IMR-90 (cell line): Measurements from ENCODE around the gene CLIC4. TPM values are rescaled to one million over a fixed set of nuclear protein-coding genes. Genes with fewer than 3 reads are reported as not detected.

Experiments used
- ATAC-seq: fragments of 200-7000 bp; cut with Tn5 transposase; 2 replicates; pipeline ENCODE4 v1.9.1; 2020; ENCODE audit warnings: low read depth, mild to moderate bottlenecking, moderate library complexity
- BruUV-seq: library from RNA; stranded (reverse); fragments of 400-500 nt; replicated peaks from 2 replicates; lab custom pipeline; 2021; lab: Mats Ljungman, UMichigan
- CTCF ChIA-PET: fragments of 300-600 bp; formaldehyde crosslinking; extraction: SDS; loops from one replicate; lab custom pipeline; 2021; ENCODE audit warnings: antibody characterized with exemption; lab: Yijun Ruan, JAX
- POLR2A ChIA-PET: fragments of 300-600 bp; sonication (Branson Sonifier 250); formaldehyde crosslinking; loops from one replicate; lab custom pipeline; 2022; ENCODE audit warnings: antibody characterized with exemption; ENCODE audit not compliant: unreplicated experiment; lab: Charles Lee
- DNase-seq: peaks from one replicate; pipeline ENCODE4 v3.0.0; 2013
- H2AFZ ChIP-seq: replicated peaks from 2 replicates; pipeline ENCODE3; 2013; ENCODE audit warnings: low read length, mild to moderate bottlenecking; ENCODE audit not compliant: poor library complexity
- H2AK5ac ChIP-seq: 2 replicates; pipeline ENCODE4 v1.6.1; 2013; ENCODE audit warnings: low read depth, low read length, inconsistent platforms
- H2AK9ac ChIP-seq: replicated peaks from 2 replicates; pipeline ENCODE3; 2013; ENCODE audit warnings: mild to moderate bottlenecking, low read depth, low read length, moderate library complexity; ENCODE audit not compliant: poor library complexity
- H2BK120ac ChIP-seq: 2 replicates; pipeline ENCODE4 v1.6.1; 2013; ENCODE audit warnings: low read depth, low read length, inconsistent platforms
- H2BK15ac ChIP-seq: 3 replicates; pipeline ENCODE4 v1.6.1; 2013; ENCODE audit warnings: low read depth, low read length, inconsistent platforms
- H2BK20ac ChIP-seq: 2 replicates; pipeline ENCODE4 v1.6.1; 2013; ENCODE audit warnings: low read depth, mild to moderate bottlenecking, inconsistent platforms, low read length, moderate library complexity
- H2BK5ac ChIP-seq: 2 replicates; pipeline ENCODE4 v1.6.1; 2013; ENCODE audit warnings: mild to moderate bottlenecking, low read depth, low read length, inconsistent platforms; ENCODE audit not compliant: poor library complexity, severe bottlenecking
- H3K14ac ChIP-seq: replicated peaks from 2 replicates; pipeline ENCODE4 v1.6.1; 2013; ENCODE audit warnings: low read depth, low read length, inconsistent platforms
- H3K18ac ChIP-seq: 2 replicates; pipeline ENCODE4 v1.6.1; 2013; ENCODE audit warnings: low read depth, low read length, control low read depth
- H3K23ac ChIP-seq: 2 replicates; pipeline ENCODE4 v1.6.1; 2013; ENCODE audit warnings: low read depth, low read length, inconsistent platforms
- H3K27ac ChIP-seq: 2 replicates; pipeline ENCODE4 v1.5.1; 2013; ENCODE audit warnings: mild to moderate bottlenecking, control low read depth, low read length; ENCODE audit not compliant: insufficient read depth
- H3K27me3 ChIP-seq: 2 replicates; pipeline ENCODE4 v1.6.1; 2013; ENCODE audit warnings: low read length; ENCODE audit not compliant: control insufficient read depth, insufficient read depth
- H3K36me3 ChIP-seq: 2 replicates; pipeline ENCODE4 v1.6.1; 2013; ENCODE audit warnings: low read length, mixed read lengths; ENCODE audit not compliant: control insufficient read depth, insufficient read depth
- H3K4ac ChIP-seq: 2 replicates; pipeline ENCODE4 v1.6.1; 2013; ENCODE audit warnings: low read depth, low read length, inconsistent platforms
- H3K4me1 ChIP-seq: 2 replicates; pipeline ENCODE4 v1.6.1; 2013; ENCODE audit warnings: low read length, mixed read lengths; ENCODE audit not compliant: control insufficient read depth, insufficient read depth
- H3K4me2 ChIP-seq: 2 replicates; pipeline ENCODE4 v1.6.1; 2013; ENCODE audit warnings: low read depth, mild to moderate bottlenecking, control low read depth, low read length, moderate library complexity
- H3K4me3 ChIP-seq: 2 replicates; pipeline ENCODE4 v1.5.1; 2013; ENCODE audit warnings: low read depth, mild to moderate bottlenecking, control low read depth, low read length, moderate library complexity; ENCODE audit not compliant: insufficient read depth
- H3K56ac ChIP-seq: 2 replicates; pipeline ENCODE4 v1.6.1; 2013; ENCODE audit warnings: low read length, inconsistent platforms; ENCODE audit not compliant: insufficient read depth; ENCODE audit errors: extremely low read depth
- H3K79me1 ChIP-seq, 2 experiments: 2 replicates each; pipeline ENCODE4 v1.6.1; 2013; ENCODE audit warnings: low read length in 2 of 2, inconsistent platforms in 1 of 2, low read depth in 1 of 2
- H3K9ac ChIP-seq: 2 replicates; pipeline ENCODE4 v1.6.1; 2013; ENCODE audit warnings: low read depth, low read length, control low read depth
- H3K9me1 ChIP-seq: 2 replicates; pipeline ENCODE4 v1.6.1; 2013; ENCODE audit warnings: low read length, inconsistent platforms; ENCODE audit not compliant: insufficient read depth
- H3K9me3 ChIP-seq: 2 replicates; pipeline ENCODE4 v1.6.1; 2013; ENCODE audit warnings: low read length; ENCODE audit not compliant: control insufficient read depth, insufficient read depth
- H4K20me1 ChIP-seq: 2 replicates; pipeline ENCODE4 v1.6.1; 2013; ENCODE audit warnings: low read length, inconsistent platforms; ENCODE audit not compliant: insufficient read depth
- H4K5ac ChIP-seq: 2 replicates; pipeline ENCODE4 v1.6.1; 2013; ENCODE audit warnings: mild to moderate bottlenecking, low read depth, low read length, control low read depth
- H4K8ac ChIP-seq, 2 experiments: 2 replicates each; pipeline ENCODE4 v1.6.1; 2013; ENCODE audit warnings: low read depth in 2 of 2, low read length in 2 of 2, control low read depth in 1 of 2, inconsistent platforms in 1 of 2
- H4K91ac ChIP-seq: 2 replicates; pipeline ENCODE4 v1.6.1; 2013; ENCODE audit warnings: low read depth, low read length, inconsistent platforms; ENCODE audit not compliant: insufficient read depth
- CEBPB ChIP-seq: IDR thresholded peaks from 2 replicates; pipeline ENCODE4 v1.6.1; 2012; ENCODE audit warnings: low read depth, low read length, improper control_type of control experiment
- FOS ChIP-seq: fragments of 150-350 bp; IDR thresholded peaks from 2 replicates; pipeline ENCODE4 v1.6.1; 2016; ENCODE audit warnings: low read depth, low read length
- MXI1 ChIP-seq: IDR thresholded peaks from 2 replicates; pipeline ENCODE4 v1.6.1; 2012; ENCODE audit warnings: low read depth, mild to moderate bottlenecking, low read length, moderate library complexity, borderline replicate concordance
- RCOR1 ChIP-seq: IDR thresholded peaks from 2 replicates; pipeline ENCODE4 v1.6.1; 2012; ENCODE audit warnings: mild to moderate bottlenecking, low read length, improper control_type of control experiment; ENCODE audit not compliant: insufficient replicate concordance
- WGBS, 2 experiments: methylation state at CpG; one replicate each; pipeline versions ENCODE4 v1.1.5 to v1.1.7; 2013; ENCODE audit warnings: missing lambda C conversion rate in 2 of 2; ENCODE audit not compliant: insufficient read length in 1 of 2; ENCODE audit errors: extremely low coverage in 2 of 2; 5-methylcytosine and 5-hydroxymethylcytosine counted together
- dilution Hi-C: fragments of 300-500 bp; cut with HindIII; formaldehyde crosslinking; loops from one replicate; pipeline ENCODE4 v1.14.3; 2018; ENCODE audit warnings: low sequenced_read_pairs; ENCODE audit not compliant: unreplicated experiment
- in situ Hi-C: fragments of 300-500 bp; cut with MboI; formaldehyde crosslinking; loops from 3 replicates; pipeline ENCODE4 v1.14.3; 2019; ENCODE audit warnings: low sequenced_read_pairs, inconsistent platforms, mixed read lengths
- intact Hi-C: fragments of 100-400 bp; cut with micrococcal nuclease; formaldehyde crosslinking; loops from 2 replicates; pipeline ENCODE4 v1.10.0; 2022
- polyA plus RNA-seq, 3 experiments: library from polyadenylated mRNA; depleted of rRNA; stranded (reverse); fragments of >200 nt; gene quantifications; 2 replicates each; pipeline ENCODE4 v1.2.3, GENCODE V29; 2012; ENCODE audit warnings: low replicate concordance in 1 of 3
- total RNA-seq: library from RNA; depleted of rRNA; stranded (reverse); fragments of >200 nt; gene quantifications from 2 replicates; pipeline ENCODE4 v1.2.3, GENCODE V29; 2012

CLIC4 gene
- total and polyA plus RNA-seq, 2 of the 4 experiments (the other 2 are of a cell fraction) = 242 to 392 TPM

DNA sequence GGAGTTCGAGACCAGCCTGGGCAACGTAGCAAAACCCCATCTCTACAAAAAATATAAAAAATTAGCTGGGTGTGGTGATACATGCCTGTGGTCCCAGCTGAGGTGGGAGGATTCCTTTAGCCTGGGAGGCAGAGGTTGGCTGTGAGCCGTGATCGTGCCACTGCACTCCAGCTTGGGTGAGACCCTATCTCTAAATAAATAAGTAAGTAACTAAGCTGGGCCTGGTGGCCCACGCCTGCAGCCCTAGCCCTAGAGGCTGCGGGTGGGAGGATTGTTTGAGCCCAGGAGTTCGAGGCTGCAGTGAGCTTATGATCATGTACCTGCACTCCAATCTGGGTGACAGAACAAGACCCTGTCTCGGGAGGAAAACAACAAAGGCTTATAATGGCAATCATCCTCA, 4.6 kb downstream of the CLIC4 start:
- in situ Hi-C loops = loop anchor here (5.0 kb wide), 1 partner anchor 72 kb away; no protein-coding TSS in a partner anchor
- Histone ChIP-seq H3K27ac (no peak overlapping the region), H4K91ac (no peak overlapping the region), H3K23ac (0 out of 2 replicates have a peak overlapping the region, but pooled peaks have one; percentile 47), H3K27me3 (no peaks in the 10 kb centered on the region), H2AFZ (no peak overlapping the region), H2BK20ac (no peak overlapping the region), H3K79me1 (peaks cover 0 to 28% of the 10 kb centered on the region in 2 experiments; a peak in 2 of 4 replicates), H3K9me3 (no peaks in the 10 kb centered on the region), H4K8ac (no peak overlapping the region), H3K9ac (no peak overlapping the region), H3K56ac (no peak overlapping the region), H3K36me3 (peaks cover 9% of the 10 kb centered on the region; the same call in 1 of the 2 replicates), H3K4me3 (no peak overlapping the region), H2AK9ac (no peak overlapping the region), H2BK5ac (no peak overlapping the region), H4K20me1 (peaks cover 80% of the 10 kb centered on the region), H2AK5ac (no peak overlapping the region), H2BK120ac (no peak overlapping the region), H3K4ac (no peak overlapping the region), H4K5ac (no peak overlapping the region), H3K4me2 (0 out of 2 replicates have a peak overlapping the region, but pooled peaks have one; percentile 24), H2BK15ac (no peak overlapping the region), H3K14ac (no peak overlapping the region; the same call in 1 of the 2 replicates), H3K4me1 (peaks cover 24% of the 10 kb centered on the region), H3K9me1 (peaks cover 23% of the 10 kb centered on the region), H3K18ac (no peak overlapping the region)
- intact Hi-C loops = loop anchor here (10.0 kb wide), 1 partner anchor 335 kb away; the partner anchor contains the start of genes NIPAL3 and STPG1
- BruUV-seq = no TSS peak
- WGBS, 2 experiments = no CpG with 5 or more reads among the region's 8 CpGs
- DNase-seq (no peak), ATAC-seq (no peak)
- CTCF ChIA-PET = no interaction called here
- TF ChIP-seq FOS (no peak), CEBPB (no peak), RCOR1 (no peak), MXI1 (no peak)
- dilution Hi-C loops = loop anchor here (10.0 kb wide), 2 partner anchors 55 to 85 kb away; no protein-coding TSS in a partner anchor
- POLR2A ChIA-PET = interaction anchor here (0.6 kb wide), 1 partner anchor 109 kb away, joined by 3 read pairs; no protein-coding TSS in a partner anchor
